Motor neuron (in vitro differentiated cells): ENCODE measurements around the gene KATNB1. TPM values are rescaled to one million over a fixed set of nuclear protein-coding genes. Genes with fewer than 3 reads are reported as not detected.
A peak's percentile ranks its signal among the peaks of the same experiment; 100 is the strongest.

ENCODE experiments used
- ATAC-seq, 8 experiments: fragments of 200-7000 bp; cut with Tn5 transposase; replicated peaks in 6 of 8; 2 replicates each; pipeline ENCODE4 v1.8.0; 2021; ENCODE audit warnings: mild to moderate bottlenecking in 8 of 8, moderate library complexity in 8 of 8
- H3K27ac ChIP-seq, 2 donors: fragments of 250-450 bp; sonication (Bioruptor Pico); 2 replicates each; pipeline ENCODE4 v1.9.0; 2021; ENCODE audit warnings: antibody characterized with exemption in 2 of 2, mild to moderate bottlenecking in 2 of 2, moderate library complexity in 1 of 2
- H3K4me1 ChIP-seq, 2 donors: fragments of 250-450 bp; sonication (Bioruptor Pico); replicated peaks in 1 of 2; 2 replicates each; pipeline ENCODE4 v1.6.1; 2021; ENCODE audit warnings: antibody characterized with exemption in 2 of 2, mild to moderate bottlenecking in 2 of 2, moderate library complexity in 1 of 2
- H3K4me3 ChIP-seq, 5 donors: fragments of 250-450 bp; sonication (Bioruptor Pico); 2 replicates each; pipeline ENCODE4 v1.9.0; 2021; ENCODE audit warnings: antibody characterized with exemption in 5 of 5, mild to moderate bottlenecking in 5 of 5, moderate library complexity in 4 of 5
- WGBS, 10 experiments: fragments of 450-650 bp; shearing (Covaris generic); methylation state at CpG; one replicate each; pipeline ENCODE4 v1.0.0; 2022; 5-methylcytosine and 5-hydroxymethylcytosine counted together
- in situ Hi-C, 9 experiments: fragments of 400-800 bp; cut with MboI; loops; one replicate each; pipeline ENCODE4 v1.15.0; 2021; ENCODE audit warnings: low sequenced_read_pairs in 9 of 9, low pct_unique_long_range_greater_than_20kb in 2 of 9; ENCODE audit not compliant: unreplicated experiment in 9 of 9
- total RNA-seq, 8 experiments: library from RNA; unstranded; fragments of 300-600 nt; gene quantifications; 2 replicates each; pipeline versions ENCODE4 v1.2.3 to v1.2.4, GENCODE V29; 2022

The KATNB1 gene
- total RNA-seq, 8 experiments from 2014 or later, result 20.7 to 41.0 (median 33.0) TPM

- H3K27ac ChIP-seq, result no peak within 1 kb of the TSS
- 0 to 60% (median 0%) methylated on average over 1 to 2 of the region's 8 CpGs; no CpG with 5 or more reads in 4 of the 10 experiments for WGBS, 10 experiments
- ATAC-seq, result peak; percentile 39 to 98 (median 92)
- peaks cover under 1 to 3% of the 10 kb centered on the region in 2 donors for H3K4me1 ChIP-seq
- H3K4me3 ChIP-seq, result peak within 1 kb of the TSS in 4 of 5 donors; percentile 15 to 32 (median 17)
- in situ Hi-C loops, result no loop called here
Observed at GRCh38 chr16:57694725-57695679, 40.6 kb upstream of the KATNB1 start, which contains the start of gene DRC7. Gene DRC7, plus strand, starts transcription at chr16:57694806. Its CDS starts 3,144 bp downstream, at chr16:57697950.

DNA sequence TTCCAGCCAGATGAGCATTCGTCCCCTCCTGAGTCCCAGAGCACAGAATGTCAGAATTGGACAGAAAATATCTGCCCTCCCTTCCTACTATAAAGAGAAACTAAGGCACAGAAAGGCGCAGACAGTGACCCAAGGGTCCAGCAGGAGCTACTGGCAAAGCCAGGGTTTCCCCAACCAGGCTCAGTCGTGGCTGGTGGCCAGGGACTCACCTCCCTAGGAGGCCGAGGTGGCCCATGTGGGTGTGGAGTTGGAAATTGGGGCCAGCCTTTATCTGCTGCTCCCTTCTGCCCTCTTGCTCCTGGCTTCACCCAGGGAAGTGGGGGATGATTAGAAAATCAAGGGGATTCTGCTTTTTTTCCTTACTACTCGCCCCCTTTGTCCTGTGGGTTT lies 39.9 kb upstream of the KATNB1 start:
- Histone ChIP-seq H3K4me3 (no peak overlapping the region), H3K4me1 (peaks cover 2 to 5% of the 10 kb centered on the region in 2 donors), H3K27ac (no peak overlapping the region)
- in situ Hi-C loops, result no loop called here
- WGBS, 10 experiments, result 63 to 100% (median 92%) methylated on average over 1 to 3 of the region's 5 CpGs; no CpG with 5 or more reads in 6 of the 10 experiments
- no peak for ATAC-seq

DNA sequence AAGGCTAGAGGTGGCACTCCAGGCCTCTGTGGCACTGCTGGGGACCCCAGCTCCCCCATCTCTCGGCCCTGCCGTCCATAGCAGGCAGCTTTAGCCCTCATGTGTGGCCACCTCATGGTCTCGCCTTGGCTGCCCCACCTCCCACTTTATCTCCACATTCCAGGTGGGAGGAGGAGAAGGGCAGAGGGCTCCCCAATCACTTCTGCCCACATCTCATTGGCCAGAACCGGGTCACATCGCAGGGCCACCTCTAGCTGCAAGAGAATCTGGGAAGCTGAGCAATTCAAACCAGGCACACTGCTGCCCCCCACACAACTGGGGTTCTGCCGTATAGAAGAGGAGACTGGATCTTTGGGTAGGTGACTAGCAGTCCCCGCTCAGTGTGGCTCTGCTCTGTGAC lies 39.3 kb upstream of the KATNB1 start:
- in situ Hi-C loops, result no loop called here
- ATAC-seq, result no peak
- Histone ChIP-seq H3K27ac (no peak overlapping the region), H3K4me3 (no peak overlapping the region), H3K4me1 (peaks cover 7 to 11% of the 10 kb centered on the region in 2 donors)
- WGBS, 10 experiments, result 100% methylated on average over 1 of the region's 7 CpGs; no CpG with 5 or more reads in 9 of the 10 experiments

DNA sequence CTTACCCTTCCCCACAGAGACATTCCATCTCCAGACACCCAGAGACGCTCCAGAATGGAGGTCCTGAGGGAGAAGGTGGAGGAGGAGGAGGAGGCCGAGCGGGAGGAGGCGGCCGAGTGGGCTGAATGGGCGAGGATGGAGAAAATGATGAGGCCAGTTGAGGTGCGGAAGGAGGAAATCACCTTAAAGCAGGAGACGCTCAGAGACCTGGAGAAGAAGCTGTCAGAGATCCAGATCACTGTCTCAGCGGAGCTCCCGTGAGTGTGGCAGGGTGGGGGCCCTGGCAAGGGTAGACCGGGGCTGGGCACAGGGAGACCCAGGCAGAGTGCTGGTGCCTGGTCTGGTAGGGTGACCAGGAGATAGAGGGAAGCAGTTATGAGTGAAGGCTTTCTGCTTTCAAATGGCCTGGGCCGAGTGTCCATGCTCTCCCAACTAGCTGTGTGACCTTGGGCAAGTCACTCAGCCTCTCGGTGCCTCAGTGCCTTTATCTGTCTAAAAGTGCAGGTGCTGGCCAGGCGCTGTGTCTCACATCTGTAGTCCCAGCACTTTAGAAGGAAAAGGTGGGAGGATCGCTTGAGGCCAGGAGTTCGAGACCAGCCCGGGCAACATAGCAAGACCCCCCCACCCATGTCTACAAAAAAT lies 37.6 kb upstream of the KATNB1 start:
- Histone ChIP-seq H3K4me3 (no peak overlapping the region), H3K4me1 (peaks cover 18 to 24% of the 10 kb centered on the region in 2 donors), H3K27ac (no peak overlapping the region)
- in situ Hi-C loops, result no loop called here
- 59 to 100% (median 86%) methylated on average over 2 to 10 of the region's 17 CpGs; no CpG with 5 or more reads in 6 of the 10 experiments for WGBS, 10 experiments
- ATAC-seq, result no peak

DNA sequence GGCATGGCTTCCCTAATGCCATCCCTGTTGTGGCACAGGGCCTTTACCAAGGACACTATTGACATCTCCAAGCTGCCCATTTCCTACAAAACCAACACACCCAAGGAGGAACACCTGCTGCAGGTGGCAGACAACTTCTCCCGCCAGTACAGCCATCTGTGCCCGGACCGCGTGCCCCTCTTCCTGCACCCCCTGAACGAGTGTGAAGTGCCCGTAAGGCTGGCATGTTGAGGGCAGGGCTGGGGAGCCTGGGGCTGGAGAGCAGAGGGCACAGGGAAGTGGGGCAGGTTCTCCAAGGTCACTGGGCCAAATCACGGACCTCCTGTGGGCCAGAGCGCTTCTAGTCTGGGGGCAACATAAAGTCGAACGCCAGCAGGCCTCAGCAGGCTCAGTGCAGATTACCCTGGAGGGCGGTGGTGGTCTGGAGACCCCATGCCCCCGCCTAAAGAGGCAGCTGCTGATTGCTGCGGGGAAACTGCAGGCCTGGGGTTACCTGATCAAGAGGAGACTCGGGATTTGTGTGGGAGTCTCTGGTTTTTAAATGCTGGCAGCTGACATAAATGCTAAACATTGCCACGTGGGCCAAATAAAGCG lies 36.7 kb upstream of the KATNB1 start:
- in situ Hi-C loops, result no loop called here
- WGBS, 10 experiments, result 48 to 82% (median 75%) methylated on average over 1 to 11 of the region's 16 CpGs; no CpG with 5 or more reads in 4 of the 10 experiments
- Histone ChIP-seq H3K4me3 (no peak overlapping the region), H3K27ac (no peak overlapping the region), H3K4me1 (peaks cover 18 to 24% of the 10 kb centered on the region in 2 donors)
- ATAC-seq, result no peak

- ATAC-seq, result no peak
- WGBS, 10 experiments, result 83 to 100% methylated on average over 1 to 2 of the region's 3 CpGs; no CpG with 5 or more reads in 8 of the 10 experiments
Observed at GRCh38 chr16:57699481-57699880, 36.1 kb upstream of the KATNB1 start.

DNA sequence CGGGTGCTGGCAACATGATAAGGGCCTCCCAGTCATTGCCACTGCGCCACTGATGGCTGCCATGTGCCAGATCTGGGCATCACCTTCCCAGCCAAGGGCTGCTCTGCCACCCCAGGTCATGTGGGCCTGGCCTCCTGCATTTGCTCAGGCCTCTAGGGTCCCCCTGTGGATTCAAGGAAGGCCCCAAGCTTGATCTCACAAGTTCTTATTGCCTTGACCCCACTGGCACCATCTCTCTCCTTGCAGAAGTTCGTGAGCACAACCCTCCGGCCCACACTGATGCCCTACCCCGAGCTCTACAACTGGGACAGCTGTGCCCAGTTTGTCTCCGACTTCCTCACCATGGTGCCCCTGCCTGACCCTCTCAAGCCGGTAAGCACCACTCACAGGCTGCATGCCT lies 35.7 kb upstream of the KATNB1 start:
- 33 to 100% (median 84%) methylated on average over 1 to 5 of the region's 7 CpGs; no CpG with 5 or more reads in 4 of the 10 experiments for WGBS, 10 experiments
- no peak for ATAC-seq
- in situ Hi-C loops, result no loop called here
- Histone ChIP-seq H3K27ac (no peak overlapping the region), H3K4me3 (no peak overlapping the region), H3K4me1 (peaks cover 18 to 21% of the 10 kb centered on the region in 2 donors)

More at GRCh38 chr16:57699481-57699880, 36.1 kb upstream of the KATNB1 start:
- Histone ChIP-seq H3K27ac (no peak overlapping the region), H3K4me3 (no peak overlapping the region), H3K4me1 (peaks cover 18 to 24% of the 10 kb centered on the region in 2 donors)
- in situ Hi-C loops, result no loop called here

DNA sequence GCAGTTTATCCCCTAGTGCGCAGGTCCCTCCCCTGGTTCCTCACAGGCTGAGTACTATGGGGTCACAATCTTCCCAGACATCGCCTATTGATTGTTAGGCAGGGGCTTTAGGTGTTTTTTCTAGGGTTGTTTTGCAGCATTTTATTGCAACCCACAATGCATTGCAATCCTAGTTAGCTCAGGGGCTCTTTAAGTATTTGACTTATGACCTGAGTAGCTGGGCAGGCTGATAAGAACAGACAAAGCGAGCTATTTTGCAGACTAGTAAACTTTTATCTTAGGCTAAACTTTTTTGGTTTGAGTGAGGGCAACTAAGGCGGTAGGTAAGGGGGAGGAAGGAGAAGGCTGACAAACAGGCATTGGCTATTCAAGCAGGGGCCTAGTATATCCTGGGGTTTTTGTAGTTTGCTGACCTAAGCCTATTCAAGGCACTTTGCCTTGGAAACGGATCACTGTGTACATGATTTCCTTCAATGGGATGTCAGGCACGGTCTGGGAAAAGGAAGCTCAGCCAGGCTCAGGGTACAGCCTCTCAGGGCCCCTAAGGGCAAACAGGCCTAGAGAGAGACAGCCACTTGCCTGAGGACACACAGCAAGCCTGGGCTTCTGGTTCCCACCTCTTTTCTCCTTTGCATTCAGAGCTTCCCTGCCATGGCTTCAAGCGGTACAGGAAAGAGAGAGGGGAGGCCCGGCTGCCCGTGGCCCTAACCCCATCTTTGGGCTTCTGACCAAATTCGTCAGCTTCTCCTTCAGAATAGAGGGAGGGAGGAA lies 34.6 kb upstream of the KATNB1 start:
- Histone ChIP-seq H3K4me1 (peaks cover 18 to 21% of the 10 kb centered on the region in 2 donors), H3K4me3 (no peak overlapping the region), H3K27ac (peak overlapping the region in 1 of 2 donors; percentile 24)
- 18 to 64% (median 51%) methylated on average over 2 to 6 of the region's 10 CpGs; no CpG with 5 or more reads in 2 of the 10 experiments for WGBS, 10 experiments
- in situ Hi-C loops, result no loop called here
- peak in 5 of 8 experiments; percentile 31 to 80 (median 42) for ATAC-seq

DNA sequence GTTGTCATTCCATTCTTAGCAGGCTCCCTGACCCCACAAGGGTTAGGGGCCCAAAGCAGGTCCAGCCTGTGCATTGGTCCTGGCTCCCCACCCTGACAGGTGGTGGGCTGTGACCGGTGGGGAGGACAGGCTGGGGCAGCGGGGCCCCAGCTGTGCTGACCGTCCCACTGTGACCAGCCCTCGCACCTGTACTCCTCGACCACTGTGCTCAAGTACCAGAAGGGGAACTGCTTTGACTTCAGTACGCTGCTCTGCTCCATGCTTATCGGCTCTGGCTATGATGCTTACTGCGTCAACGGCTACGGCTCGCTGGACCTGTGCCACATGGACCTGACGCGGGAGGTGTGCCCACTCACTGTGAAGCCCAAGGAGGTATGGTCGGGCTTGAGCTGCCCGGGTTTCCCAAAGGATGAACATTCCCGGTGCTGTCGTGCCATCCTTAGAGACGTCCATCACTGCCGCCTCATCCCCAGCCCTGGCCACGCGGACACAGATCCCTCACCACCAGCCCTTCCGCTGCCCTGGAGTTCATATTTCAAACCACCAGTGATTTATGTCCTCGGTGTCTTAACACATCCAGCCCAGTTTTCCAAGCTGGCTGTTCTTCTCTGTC lies 33.7 kb upstream of the KATNB1 start:
- peak in 5 of 8 experiments; percentile 70 to 87 (median 83) for ATAC-seq
- Histone ChIP-seq H3K27ac (peak overlapping the region in 1 of 2 donors; percentile 24), H3K4me1 (peaks cover 18 to 21% of the 10 kb centered on the region in 2 donors), H3K4me3 (no peak overlapping the region)
- in situ Hi-C loops, result no loop called here
- 47 to 100% (median 90%) methylated on average over 1 to 9 of the region's 23 CpGs; no CpG with 5 or more reads in 3 of the 10 experiments for WGBS, 10 experiments

DNA sequence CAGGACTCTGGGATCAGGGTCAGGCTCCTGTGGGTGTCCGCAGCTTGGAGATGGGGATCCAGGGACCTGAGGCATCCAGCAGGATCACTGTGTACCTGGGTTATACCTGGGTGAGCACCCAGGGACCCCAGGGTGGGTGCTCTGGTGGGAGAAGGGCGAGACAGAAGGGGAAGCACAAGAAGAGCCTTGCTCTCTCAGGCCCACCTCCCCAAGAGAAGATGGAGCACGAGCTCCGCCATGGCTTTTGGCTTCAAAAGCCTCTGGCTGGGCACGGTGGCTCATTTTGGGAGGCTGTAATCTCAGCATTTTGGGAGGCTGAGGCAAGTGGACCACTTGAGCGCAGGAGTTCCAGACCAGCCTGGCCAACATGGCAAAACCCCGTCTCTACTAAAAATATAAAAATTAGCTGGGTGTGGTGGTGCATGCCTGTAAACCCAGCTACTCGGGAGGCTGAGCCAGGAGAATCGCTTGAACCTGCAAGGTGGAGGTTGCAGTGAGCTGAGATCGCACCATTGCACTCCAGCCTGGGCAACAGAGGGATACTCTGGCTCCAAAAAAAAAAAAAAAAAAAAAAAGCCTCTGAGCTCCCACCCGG lies 32.1 kb upstream of the KATNB1 start:
- in situ Hi-C loops, result no loop called here
- 30 to 100% (median 69%) methylated on average over 1 to 8 of the region's 11 CpGs; no CpG with 5 or more reads in 1 of the 10 experiments for WGBS, 10 experiments

GRCh38 chr16:57704011-57704904 lies 31.3 kb upstream of the KATNB1 start:
- WGBS, 10 experiments, result 15 to 65% (median 53%) methylated on average over 1 to 7 of the region's 11 CpGs; no CpG with 5 or more reads in 3 of the 10 experiments
- Histone ChIP-seq H3K4me1 (peaks cover 18 to 21% of the 10 kb centered on the region in 2 donors), H3K4me3 (no peak overlapping the region), H3K27ac (no peak overlapping the region)
- in situ Hi-C loops, result no loop called here
- no peak for ATAC-seq

More for the DNA sequence above, 32.1 kb upstream of the KATNB1 start:
- ATAC-seq, result no peak
- Histone ChIP-seq H3K4me1 (peaks cover 18 to 21% of the 10 kb centered on the region in 2 donors), H3K27ac (no peak overlapping the region), H3K4me3 (no peak overlapping the region)
